RWPE1 (cell line): ENCODE measurements around the gene PCDHA8.
"Not testable (repeated sequence)": the region's sequence is repeated elsewhere in the genome, so short reads cannot be mapped to it uniquely, and the experiment has no call there.

Experiments
- CTCF ChIA-PET: fragments of 350-600 bp; sonication (Branson Sonifier 250); formaldehyde crosslinking; extraction: SDS; loops from one replicate; lab custom pipeline; 2021; lab: Yijun Ruan, JAX
- POLR2A ChIA-PET: fragments of 400-600 bp; formaldehyde crosslinking; extraction: SDS; loops from one replicate; lab custom pipeline; 2020; ENCODE audit warnings: antibody characterized with exemption; ENCODE audit not compliant: low non-redundant PET; lab: Yijun Ruan, JAX
- DNase-seq: peaks from one replicate; pipeline ENCODE4 v3.0.0; 2012; ENCODE audit warnings: low spot score
- H3K27ac ChIP-seq: fragments of 450-650 bp; 2 replicates; pipeline ENCODE4 v1.5.1; 2017
- CTCF ChIP-seq: fragments of 450-650 bp; conservative IDR thresholded peaks from 2 replicates; pipeline ENCODE4 v1.5.1; 2017; ENCODE audit warnings: low read depth, mild to moderate bottlenecking

PCDHA8 gene

DNA sequence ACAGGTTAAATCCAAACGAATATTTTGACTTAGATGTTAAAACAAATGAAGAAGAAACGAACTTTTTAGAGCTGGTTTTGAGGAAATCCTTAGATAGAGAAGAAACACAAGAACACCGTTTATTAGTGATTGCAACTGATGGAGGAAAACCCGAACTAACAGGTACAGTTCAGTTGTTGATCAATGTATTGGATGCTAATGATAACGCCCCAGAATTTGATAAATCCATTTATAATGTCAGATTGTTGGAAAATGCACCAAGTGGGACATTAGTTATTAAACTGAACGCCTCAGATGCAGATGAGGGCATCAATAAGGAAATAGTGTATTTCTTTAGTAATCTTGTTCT lies 18.7 kb upstream of the PCDHA8 start:
- H3K27ac ChIP-seq, result no peak overlapping the region
- CTCF ChIA-PET, result interaction anchor here (0.5 to 1.1 kb wide), 3 partner anchors 8 to 153 kb away, joined by 3 to 7 read pairs (median 3); no protein-coding TSS in a partner anchor

GRCh38 chr5:140822969-140823368 lies 18.0 kb upstream of the PCDHA8 start:
- H3K27ac ChIP-seq, POLR2A ChIA-PET, CTCF ChIA-PET, DNase-seq: not testable (repeated sequence)

More for the DNA sequence above, 18.7 kb upstream of the PCDHA8 start:
- TF ChIP-seq CTCF, result peak; percentile 28; the same call in 1 of the 2 replicates
- POLR2A ChIA-PET, result no interaction called here
- DNase-seq, result no peak

- no peak for DNase-seq
- TF ChIP-seq CTCF, result no peak
- ChIA-PET CTCF (interaction anchor here (0.6 kb wide), 1 partner anchor 60 kb away, joined by 4 read pairs; no protein-coding TSS in a partner anchor), POLR2A (no interaction called here)
- H3K27ac ChIP-seq, result no peak overlapping the region
Measured at GRCh38 chr5:140823475-140823874, 17.5 kb upstream of the PCDHA8 start.

DNA sequence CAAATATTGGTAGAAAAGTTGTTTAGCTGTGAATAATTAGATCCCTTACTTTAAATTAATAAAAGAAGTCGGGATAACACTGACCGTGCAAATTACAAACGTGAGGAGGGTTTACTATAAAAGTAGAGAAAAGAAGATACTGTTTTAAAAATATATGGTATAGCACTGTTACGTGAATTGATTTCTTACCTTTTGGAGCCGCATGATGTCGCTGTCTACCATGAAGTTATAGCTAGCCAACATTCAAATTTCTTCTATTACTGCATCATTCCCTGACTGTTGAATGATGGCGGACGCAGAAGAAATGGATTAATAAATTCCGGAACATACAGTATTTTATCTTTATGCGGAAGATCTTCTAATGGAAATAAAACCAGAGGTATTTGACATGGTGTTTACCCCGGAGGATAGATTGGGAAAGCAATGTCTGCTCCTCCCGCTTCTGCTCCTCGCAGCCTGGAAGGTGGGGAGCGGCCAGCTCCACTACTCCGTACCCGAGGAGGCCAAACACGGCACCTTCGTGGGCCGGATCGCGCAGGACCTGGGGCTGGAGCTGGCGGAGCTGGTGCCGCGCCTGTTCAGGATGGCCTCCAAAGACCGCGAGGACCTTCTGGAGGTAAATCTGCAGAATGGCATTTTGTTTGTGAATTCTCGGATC lies 13.2 kb upstream of the PCDHA8 start, which contains the start of gene PCDHA6:
Gene PCDHA6 (plus strand): TSS at position 257 of the 658 bp plus-strand sequence. CDS start 132 bp downstream, at position 389.
- DNase-seq, result no peak
- POLR2A ChIA-PET, result no interaction called here
- CTCF ChIA-PET, result interaction anchor here (0.6 to 1.1 kb wide), 3 partner anchors 14 to 390 kb away, joined by 3 to 5 read pairs (median 4); no protein-coding TSS in a partner anchor

GRCh38 chr5:140828362-140828737 lies 12.6 kb upstream of the PCDHA8 start:
- DNase-seq, result no peak
- TF ChIP-seq CTCF, result no peak
- ChIA-PET CTCF (interaction anchor here (0.6 to 1.1 kb wide), 3 partner anchors 13 to 389 kb away, joined by 3 to 5 read pairs (median 4); no protein-coding TSS in a partner anchor), POLR2A (no interaction called here)
- H3K27ac ChIP-seq, result no peak overlapping the region

More for the DNA sequence above, 13.2 kb upstream of the PCDHA8 start, which contains the start of gene PCDHA6:
- no peak for TF ChIP-seq CTCF
- no peak within 1 kb of the TSS for H3K27ac ChIP-seq

GRCh38 chr5:140829511-140830501 lies 11.2 kb upstream of the PCDHA8 start:
- CTCF ChIA-PET, result interaction anchor here (0.6 kb wide), 1 partner anchor 10 kb away, joined by 3 read pairs; no protein-coding TSS in a partner anchor

GRCh38 chr5:140833993-140834392 lies 7.0 kb upstream of the PCDHA8 start, which contains the start of gene PCDHA7:
PCDHA7 (plus strand) TSS chr5:140834269; CDS start chr5:140834384, 115 bp downstream.
- DNase-seq, result no peak
- H3K27ac ChIP-seq, result no peak within 1 kb of the TSS
- CTCF ChIA-PET, result no interaction called here
- POLR2A ChIA-PET, result no interaction called here
- TF ChIP-seq CTCF, result peak; percentile 27

More at GRCh38 chr5:140829511-140830501, 11.2 kb upstream of the PCDHA8 start:
- DNase-seq, POLR2A ChIA-PET, H3K27ac ChIP-seq: not testable (repeated sequence)

DNA sequence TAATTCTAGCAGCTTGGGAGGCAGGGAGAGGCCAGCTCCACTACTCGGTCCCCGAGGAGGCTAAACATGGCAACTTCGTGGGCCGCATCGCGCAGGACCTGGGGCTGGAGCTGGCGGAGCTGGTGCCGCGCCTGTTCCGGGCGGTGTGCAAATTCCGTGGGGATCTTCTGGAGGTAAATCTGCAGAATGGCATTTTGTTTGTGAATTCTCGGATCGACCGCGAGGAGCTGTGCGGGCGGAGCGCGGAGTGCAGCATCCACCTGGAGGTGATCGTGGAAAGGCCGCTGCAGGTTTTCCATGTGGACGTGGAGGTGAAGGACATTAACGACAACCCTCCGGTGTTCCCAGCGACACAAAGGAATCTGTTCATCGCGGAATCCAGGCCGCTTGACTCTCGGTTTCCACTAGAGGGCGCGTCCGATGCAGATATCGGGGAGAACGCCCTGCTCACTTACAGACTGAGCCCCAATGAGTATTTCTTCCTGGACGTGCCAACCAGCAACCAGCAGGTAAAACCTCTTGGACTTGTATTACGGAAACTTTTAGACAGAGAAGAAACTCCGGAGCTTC lies 6.5 kb upstream of the PCDHA8 start:
- POLR2A ChIA-PET, DNase-seq, CTCF ChIA-PET, H3K27ac ChIP-seq: not testable (repeated sequence)
